Karpas-422 (cell line): Measurements from ENCODE around the gene GOLGA8B. TPM values are rescaled to one million over a fixed set of nuclear protein-coding genes. Genes with fewer than 3 reads are reported as not detected.
"Not testable (repeated sequence)": the region's sequence is repeated elsewhere in the genome, so short reads cannot be mapped to it uniquely, and the experiment has no call there.

Experiments
- DNase-seq: peaks from one replicate; pipeline ENCODE4 v3.0.0-alpha.2; 2015
- H2AFZ ChIP-seq: fragments of 200-600 bp; sonication (generic); 2 replicates; pipeline ENCODE4 v1.6.1; 2014; ENCODE audit warnings: antibody characterized with exemption, low read length, mixed read lengths
- H3K27ac ChIP-seq: fragments of 200-600 bp; sonication (generic); 2 replicates; pipeline ENCODE4 v1.5.1; 2014; ENCODE audit warnings: mild to moderate bottlenecking, low read length, moderate library complexity
- H3K27me3 ChIP-seq: fragments of 200-600 bp; sonication (generic); 2 replicates; pipeline ENCODE4 v1.6.1; 2014; ENCODE audit warnings: low read length, mixed read lengths
- H3K36me3 ChIP-seq: fragments of 200-600 bp; sonication (generic); 2 replicates; pipeline ENCODE4 v1.6.1; 2014; ENCODE audit warnings: low read length, mixed read lengths; ENCODE audit not compliant: insufficient read depth
- H3K4me1 ChIP-seq: fragments of 200-600 bp; sonication (generic); 2 replicates; pipeline ENCODE4 v1.6.1; 2014; ENCODE audit warnings: mild to moderate bottlenecking, low read length, mixed read lengths
- H3K4me2 ChIP-seq: fragments of 200-600 bp; sonication (generic); 2 replicates; pipeline ENCODE4 v1.6.1; 2014; ENCODE audit warnings: low read length, low read depth, mild to moderate bottlenecking; ENCODE audit not compliant: poor library complexity, severe bottlenecking
- H3K4me3 ChIP-seq: fragments of 200-600 bp; sonication (generic); 2 replicates; pipeline ENCODE4 v1.5.1; 2014; ENCODE audit warnings: mild to moderate bottlenecking, antibody characterized with exemption, low read length, mixed read lengths
- H3K79me2 ChIP-seq: fragments of 200-600 bp; sonication (generic); 2 replicates; pipeline ENCODE4 v1.6.1; 2014; ENCODE audit warnings: mild to moderate bottlenecking, low read length, mixed read lengths
- H3K9ac ChIP-seq: fragments of 200-600 bp; sonication (generic); 2 replicates; pipeline ENCODE4 v1.6.0; 2014; ENCODE audit warnings: low read length
- H3K9me2 ChIP-seq: fragments of 200-600 bp; sonication (generic), shearing (Covaris generic); replicated peaks from 2 replicates; pipeline ENCODE4 v1.6.0; 2014; ENCODE audit warnings: mild to moderate bottlenecking, low read length, moderate library complexity; ENCODE audit not compliant: insufficient read depth
- H3K9me3 ChIP-seq: fragments of 300-700, 200-600 bp; sonication (generic); 2 replicates; pipeline ENCODE4 v1.6.1; 2014; ENCODE audit warnings: low read length, mixed read lengths
- H4K20me1 ChIP-seq: fragments of 200-600 bp; sonication (generic); 2 replicates; pipeline ENCODE4 v1.6.1; 2014; ENCODE audit warnings: mild to moderate bottlenecking, antibody characterized with exemption, low read length, low read depth; ENCODE audit not compliant: insufficient read depth
- small RNA-seq: library from RNA; depleted of rRNA; stranded (forward); fragments of <200 nt; gene quantifications from one replicate; pipeline ENCODE3, GENCODE V24; 2014
- total RNA-seq: library from RNA; depleted of rRNA; stranded (reverse); fragments of >200 nt; shearing (Covaris generic); gene quantifications from 2 replicates; pipeline ENCODE4 v1.2.3, GENCODE V29; 2014; ENCODE audit warnings: low replicate concordance; rRNA removed

Gene GOLGA8B
- total RNA-seq, 1 experiment from 2014 or later, result 96.7 TPM

DNA sequence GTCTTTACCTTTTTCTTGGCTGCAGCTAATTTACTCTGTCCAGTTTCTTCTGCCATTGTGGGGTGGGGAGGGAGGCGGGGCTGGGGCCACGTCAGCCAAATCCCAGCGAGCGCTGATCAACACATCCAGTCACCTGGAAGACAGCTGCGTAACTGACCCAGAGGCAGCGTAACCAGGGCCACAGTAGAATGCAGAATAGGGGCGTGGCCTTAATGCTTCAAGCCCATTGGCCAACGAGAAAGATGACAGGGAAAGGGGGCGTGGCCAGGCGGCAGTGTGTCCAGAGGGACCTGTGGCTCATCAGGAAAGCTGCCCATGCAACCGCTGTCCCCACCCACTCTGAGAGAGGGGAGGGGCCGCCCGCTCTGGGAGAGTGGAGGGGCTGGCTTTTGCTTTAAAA is 47.6 kb downstream of the GOLGA8B start:
- H3K27me3 ChIP-seq, H4K20me1 ChIP-seq, H3K4me2 ChIP-seq, H2AFZ ChIP-seq, H3K9ac ChIP-seq, H3K9me3 ChIP-seq, H3K27ac ChIP-seq, H3K4me3 ChIP-seq, H3K9me2 ChIP-seq, H3K4me1 ChIP-seq, DNase-seq, H3K36me3 ChIP-seq, H3K79me2 ChIP-seq: not testable (repeated sequence)

Small RNA genes lying within 50 kb of the gene (small RNA-seq; reads per million reads assigned to genes)
- not detected for gene RF00425

Other genes starting within 250 kb of the GOLGA8B start
- gene SLC12A6, start 245.9 kb downstream of the GOLGA8B start, total RNA-seq, result 1.3 and 1.6 TPM in 2 replicates
- gene NOP10, start 240.5 kb downstream of the GOLGA8B start, total RNA-seq, result 148 and 448 TPM in 2 replicates
- not detected in 2 replicates for gene NUTM1, start 240.3 kb downstream of the GOLGA8B start, total RNA-seq
- 37.6 and 40.8 TPM in 2 replicates for gene LPCAT4, start 216.5 kb downstream of the GOLGA8B start, total RNA-seq
- 4.7 and 8.0 TPM in 2 replicates for gene GOLGA8A, start 145.8 kb downstream of the GOLGA8B start, total RNA-seq
- gene GJD2, start 171.3 kb upstream of the GOLGA8B start, total RNA-seq, result not detected in 2 replicates
- not detected in 2 replicates for gene ACTC1, start 211.9 kb upstream of the GOLGA8B start, total RNA-seq